Activated CD4-positive, alpha-beta T cell treated with anti-CD3 and anti-CD28 coated beads, Interleukin-2, Interleukin-4, amounts not matched to agents 100 ng/mL and 50 ng/mL, durations not matched to agents 16 hours and 8 hours (primary cell): ENCODE results near the gene ADGRB2.

Experiments used
- DNase-seq: peaks from one replicate; pipeline ENCODE4 v3.0.0-alpha.2; 2020; ENCODE audit warnings: low spot score

Gene ADGRB2, protein sequence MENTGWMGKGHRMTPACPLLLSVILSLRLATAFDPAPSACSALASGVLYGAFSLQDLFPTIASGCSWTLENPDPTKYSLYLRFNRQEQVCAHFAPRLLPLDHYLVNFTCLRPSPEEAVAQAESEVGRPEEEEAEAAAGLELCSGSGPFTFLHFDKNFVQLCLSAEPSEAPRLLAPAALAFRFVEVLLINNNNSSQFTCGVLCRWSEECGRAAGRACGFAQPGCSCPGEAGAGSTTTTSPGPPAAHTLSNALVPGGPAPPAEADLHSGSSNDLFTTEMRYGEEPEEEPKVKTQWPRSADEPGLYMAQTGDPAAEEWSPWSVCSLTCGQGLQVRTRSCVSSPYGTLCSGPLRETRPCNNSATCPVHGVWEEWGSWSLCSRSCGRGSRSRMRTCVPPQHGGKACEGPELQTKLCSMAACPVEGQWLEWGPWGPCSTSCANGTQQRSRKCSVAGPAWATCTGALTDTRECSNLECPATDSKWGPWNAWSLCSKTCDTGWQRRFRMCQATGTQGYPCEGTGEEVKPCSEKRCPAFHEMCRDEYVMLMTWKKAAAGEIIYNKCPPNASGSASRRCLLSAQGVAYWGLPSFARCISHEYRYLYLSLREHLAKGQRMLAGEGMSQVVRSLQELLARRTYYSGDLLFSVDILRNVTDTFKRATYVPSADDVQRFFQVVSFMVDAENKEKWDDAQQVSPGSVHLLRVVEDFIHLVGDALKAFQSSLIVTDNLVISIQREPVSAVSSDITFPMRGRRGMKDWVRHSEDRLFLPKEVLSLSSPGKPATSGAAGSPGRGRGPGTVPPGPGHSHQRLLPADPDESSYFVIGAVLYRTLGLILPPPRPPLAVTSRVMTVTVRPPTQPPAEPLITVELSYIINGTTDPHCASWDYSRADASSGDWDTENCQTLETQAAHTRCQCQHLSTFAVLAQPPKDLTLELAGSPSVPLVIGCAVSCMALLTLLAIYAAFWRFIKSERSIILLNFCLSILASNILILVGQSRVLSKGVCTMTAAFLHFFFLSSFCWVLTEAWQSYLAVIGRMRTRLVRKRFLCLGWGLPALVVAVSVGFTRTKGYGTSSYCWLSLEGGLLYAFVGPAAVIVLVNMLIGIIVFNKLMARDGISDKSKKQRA (N-terminal part only)

DNA sequence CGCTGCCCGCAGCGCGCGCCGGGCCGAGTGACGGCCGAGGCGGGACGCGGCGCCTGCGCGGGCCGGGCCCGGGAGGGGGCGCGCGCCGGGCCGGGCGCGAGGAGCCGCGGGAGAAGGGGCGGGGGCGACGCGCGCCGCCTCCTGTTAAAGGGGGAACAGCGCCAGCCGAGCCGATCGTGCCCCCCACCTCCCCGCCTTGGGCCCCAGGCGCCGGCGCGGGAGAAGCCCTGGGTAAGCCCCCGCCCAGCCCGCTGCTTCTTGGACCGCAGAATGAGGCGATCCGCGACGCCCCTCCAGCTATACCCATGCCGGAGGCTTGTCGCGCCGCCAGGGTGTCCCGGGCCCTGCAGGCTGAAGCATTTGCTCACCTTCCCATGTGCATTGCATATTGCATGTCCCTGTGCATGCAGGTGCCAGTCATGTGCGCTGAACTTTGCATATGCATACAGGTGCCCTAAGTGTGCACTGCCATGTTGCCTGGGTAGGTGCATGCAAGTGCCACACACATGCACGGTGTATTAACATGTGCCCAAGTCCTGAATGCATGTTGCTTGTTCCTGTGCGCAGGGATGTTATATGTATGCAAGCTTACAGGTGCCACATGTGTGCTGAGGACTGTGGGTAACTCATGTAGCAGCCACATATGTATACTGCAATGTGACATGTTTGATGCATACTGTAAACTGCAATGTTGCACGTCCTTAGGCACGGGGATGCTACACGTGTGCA lies at the start of gene ADGRB2:
Gene ADGRB2, minus strand, starts transcription at position 29 of the 729 bp plus-strand sequence. CDS start 7,119 bp downstream, outside the sequence.
- DNase-seq = no peak

DNA sequence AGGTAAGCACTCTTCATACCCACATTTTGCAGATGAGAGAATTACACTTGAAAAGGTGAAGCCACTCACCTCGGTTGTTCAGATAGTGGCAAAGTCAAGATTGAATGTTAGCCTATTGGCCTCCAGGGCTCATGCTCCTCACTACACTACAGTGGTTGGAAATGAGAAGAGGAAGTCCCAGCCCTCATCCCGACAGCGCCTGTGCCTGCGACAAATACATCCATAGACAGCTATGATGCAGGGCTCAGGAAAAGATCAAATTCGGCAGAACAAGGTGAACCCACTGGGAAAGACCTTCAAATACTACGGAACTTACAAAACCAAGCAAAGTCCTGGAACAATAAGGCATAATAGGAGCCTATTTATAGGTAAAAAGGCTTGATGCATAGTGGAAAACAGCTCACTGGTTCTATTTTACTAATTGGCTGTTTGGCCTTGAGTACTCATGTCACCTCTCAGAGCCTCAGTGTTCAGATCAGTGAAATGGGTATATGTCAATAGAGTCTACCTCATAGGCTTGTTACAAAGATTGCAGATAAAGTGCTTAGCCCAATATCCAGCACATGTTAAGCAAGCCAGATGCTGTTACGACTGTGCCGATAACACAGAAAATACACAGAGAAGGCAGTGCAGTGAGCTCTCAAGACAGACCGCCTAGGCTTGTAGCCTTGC lies 48.2 kb upstream of the ADGRB2 start:
- DNase-seq = no peak

GRCh38 chr1:31811605-31812004 lies 47.5 kb upstream of the ADGRB2 start:
- DNase-seq = no peak

DNA sequence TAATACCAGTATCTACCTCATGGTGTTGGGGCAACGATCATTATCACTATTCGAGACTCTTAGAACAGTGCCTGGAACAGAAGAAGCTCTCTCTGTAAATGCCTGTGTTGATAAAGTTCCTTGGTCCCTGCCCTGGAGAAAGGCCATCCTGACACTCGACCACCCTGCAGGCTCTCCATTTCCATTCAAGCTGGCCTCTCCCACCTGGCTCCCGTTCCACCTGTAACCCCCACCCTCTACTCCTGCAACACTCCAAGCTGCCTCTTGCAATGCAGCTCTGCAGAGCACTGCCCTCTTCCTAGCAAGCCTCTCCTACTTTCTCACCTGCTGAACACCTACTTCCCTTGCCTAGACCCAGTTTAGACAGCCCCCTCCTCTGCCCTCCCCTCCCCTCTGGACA lies 45.6 kb upstream of the ADGRB2 start:
- no peak for DNase-seq

GRCh38 chr1:31807273-31808048 lies 43.3 kb upstream of the ADGRB2 start:
- DNase-seq = no peak

GRCh38 chr1:31805318-31805717 lies 41.2 kb upstream of the ADGRB2 start:
- DNase-seq = no peak

DNA sequence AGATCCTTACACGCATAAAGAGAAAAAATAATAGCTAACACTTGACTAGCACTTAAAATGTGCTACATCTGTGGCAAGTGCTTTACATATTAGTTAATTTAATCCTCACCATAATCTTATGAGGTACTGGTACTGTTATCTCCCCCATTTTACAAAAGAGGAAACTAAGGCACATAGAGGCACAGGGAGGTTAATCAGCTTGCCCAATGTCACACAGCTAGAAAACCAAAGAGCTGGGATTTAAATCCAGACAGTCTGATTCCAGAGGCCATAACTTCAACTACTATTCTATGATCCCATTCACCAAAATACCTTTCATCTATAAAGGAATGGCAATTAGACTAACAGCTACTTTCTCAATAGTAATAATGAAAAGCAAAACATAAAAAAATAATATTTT lies 40.0 kb upstream of the ADGRB2 start:
- no peak for DNase-seq

DNA sequence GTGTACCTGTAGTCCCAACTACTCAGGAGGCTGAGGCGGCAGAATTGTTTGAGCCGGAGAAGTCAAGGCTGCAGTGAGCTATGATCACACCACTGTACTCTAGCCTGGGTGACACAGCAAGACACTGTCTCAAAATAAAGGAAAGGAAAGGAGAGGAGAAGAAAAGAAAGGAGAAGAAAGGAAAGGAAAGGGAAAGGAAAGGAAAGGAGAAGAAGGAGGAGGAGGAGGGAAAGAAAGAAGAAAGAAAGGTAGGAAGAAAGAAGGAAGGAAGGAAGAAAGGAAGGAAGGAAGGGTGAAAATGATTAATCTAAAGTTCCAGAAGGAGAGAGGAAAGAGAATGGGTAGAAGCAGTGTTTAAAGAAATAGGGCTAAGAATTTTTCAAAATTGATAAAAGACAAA lies 39.5 kb upstream of the ADGRB2 start:
- DNase-seq = no peak

DNA sequence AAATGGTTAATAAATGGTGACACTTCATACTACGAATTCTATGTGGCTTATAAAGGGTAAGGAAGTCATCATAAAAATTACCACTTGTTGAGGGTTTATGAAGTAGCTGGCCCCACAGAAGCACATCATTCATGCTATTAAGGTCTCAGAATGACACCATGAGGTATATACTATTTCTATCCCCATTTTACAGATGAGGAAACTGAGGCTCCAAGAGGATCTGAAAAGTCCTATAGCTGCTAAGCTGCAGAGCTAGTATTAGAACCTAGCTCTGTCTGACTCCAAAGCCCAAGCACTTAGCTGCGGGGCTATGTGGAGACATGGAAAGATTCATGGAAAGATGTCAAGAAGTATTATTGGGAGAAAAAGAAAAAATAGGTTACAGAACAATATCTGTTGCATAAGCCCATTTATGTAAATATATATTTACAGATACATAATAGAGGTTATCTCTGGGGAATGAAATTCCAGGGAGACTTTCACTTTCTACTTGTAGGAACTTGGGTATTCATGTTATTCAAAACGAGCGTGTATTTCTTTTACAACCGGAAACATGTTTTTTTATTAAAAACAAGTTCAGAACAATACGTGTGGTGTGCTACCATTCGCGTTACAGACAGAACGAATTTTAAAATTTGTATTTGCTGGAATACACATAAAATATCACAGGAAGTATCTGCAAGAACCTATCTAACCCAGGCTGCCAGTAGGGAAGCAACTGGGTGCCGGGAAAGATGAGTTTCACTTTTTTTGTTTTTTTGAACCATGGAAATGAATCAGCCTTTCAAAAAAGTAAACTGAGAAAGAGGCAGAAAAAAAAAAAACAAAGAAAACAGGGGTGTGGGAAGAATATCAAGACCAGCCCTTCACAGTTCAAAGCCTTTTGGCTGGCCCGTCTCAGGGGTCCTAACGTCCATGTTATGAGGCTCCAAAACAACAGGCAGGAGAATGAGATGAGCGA lies 38.3 kb upstream of the ADGRB2 start:
- no peak for DNase-seq

GRCh38 chr1:31801458-31801857 lies 37.3 kb upstream of the ADGRB2 start:
- no peak for DNase-seq

GRCh38 chr1:31800674-31800967 lies 36.5 kb upstream of the ADGRB2 start:
- no peak for DNase-seq

DNA sequence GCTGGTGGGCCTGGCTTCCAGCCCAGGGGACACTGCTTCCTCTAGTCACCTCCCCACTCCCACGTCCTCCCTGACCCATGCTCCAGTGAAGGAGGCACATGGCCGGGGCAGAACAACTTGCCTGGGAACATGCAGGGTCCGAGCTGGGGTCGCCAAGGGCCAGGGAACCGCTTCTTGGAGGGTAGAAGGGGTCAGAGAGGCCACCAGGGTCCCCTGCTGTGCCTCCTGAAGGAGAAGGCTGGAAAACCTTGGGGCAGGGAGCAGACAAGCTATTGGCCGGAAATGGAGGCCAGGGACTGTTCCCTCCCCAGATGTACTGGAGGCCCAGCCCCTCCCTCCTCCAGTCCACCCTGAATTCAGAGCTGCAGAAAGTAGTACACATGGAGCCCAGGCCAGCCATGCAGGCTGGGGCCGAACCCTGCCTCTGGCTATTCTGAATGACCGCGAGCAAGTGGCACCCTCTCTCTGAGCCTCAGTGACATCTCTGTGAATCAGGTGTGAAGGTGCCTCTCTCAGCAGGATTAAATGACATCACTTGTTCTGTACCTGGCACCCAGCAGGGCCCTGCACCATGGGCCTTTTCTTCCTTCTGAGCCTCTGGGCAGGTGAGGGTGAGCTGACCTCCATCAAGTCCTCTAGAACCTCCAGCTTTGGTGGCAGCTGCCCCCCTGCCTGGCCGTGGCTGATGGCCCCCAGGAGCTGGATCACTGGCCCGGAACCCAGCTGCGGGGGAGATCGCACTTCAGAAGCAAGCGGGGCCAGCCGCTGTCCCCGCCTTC lies 35.9 kb upstream of the ADGRB2 start:
- no peak for DNase-seq

- no peak for DNase-seq
These were observed 35.2 kb upstream of the ADGRB2 start for GRCh38 chr1:31799196-31799894.

- peak; percentile 59 for DNase-seq
These were observed 34.5 kb upstream of the ADGRB2 start for GRCh38 chr1:31798433-31799195.

DNA sequence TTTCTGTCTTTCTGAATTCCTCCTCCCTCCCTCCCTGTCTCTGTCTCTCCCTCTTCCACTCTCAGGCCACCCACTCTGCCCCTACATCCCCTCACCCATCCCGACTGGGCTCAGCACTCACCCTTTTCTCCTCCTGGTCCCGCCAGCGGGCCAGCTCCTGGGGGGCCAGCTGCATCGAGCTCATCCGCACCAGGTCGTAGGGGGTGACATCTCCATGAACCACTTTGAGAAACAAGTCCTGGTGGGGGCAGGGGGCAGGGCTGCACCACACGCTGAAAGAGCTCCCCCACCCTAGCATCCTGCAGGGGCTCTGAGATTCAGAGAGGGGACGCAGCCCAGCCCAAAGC lies 33.9 kb upstream of the ADGRB2 start:
- DNase-seq = no peak

DNA sequence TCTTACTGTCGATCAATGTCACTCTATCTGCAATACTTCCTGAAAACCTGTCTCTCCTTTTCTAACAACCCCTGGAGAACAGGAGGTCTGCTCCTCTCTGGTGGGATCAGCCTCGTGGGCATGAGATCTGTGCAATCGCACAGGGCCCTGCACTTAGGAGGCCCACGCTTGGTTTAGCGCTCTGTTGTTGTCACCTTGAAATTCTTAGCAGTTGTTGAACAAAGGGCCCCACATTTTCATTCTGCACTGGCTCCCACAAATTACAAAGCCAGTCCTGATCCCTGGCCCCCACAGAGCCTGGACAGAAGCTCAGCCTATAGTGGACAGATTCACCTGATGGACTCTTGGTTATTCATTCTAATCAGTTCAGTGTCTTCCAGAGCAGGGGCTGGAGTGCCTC lies 33.1 kb upstream of the ADGRB2 start:
- no peak for DNase-seq

DNA sequence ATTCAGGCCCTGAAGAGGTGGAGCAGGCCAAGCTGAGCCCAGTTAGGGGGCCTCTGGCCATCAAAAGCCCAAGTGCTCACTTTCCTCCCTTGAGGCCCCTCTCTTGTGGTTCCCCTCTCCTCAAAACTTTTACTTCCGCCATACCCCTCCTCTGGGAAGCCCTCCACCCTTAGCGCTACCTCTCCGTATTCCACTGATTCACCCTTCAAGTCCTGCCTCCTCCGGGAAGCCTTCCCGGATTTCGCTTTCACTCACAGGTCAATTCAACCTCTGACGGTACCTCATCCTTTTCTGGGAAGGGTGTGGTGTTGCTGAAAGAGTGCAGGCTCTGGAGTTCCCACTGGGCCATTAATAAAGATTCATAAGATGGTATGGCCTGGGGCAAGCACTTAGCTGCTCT lies 32.6 kb upstream of the ADGRB2 start:
- DNase-seq = no peak
